Forelimb muscle (tissue), 1 donor: ENCODE measurements around the gene DOCK2. TPM values are rescaled to one million over a fixed set of nuclear protein-coding genes. Genes with fewer than 3 reads are reported as not detected.
"Not testable (repeated sequence)": the region's sequence is repeated elsewhere in the genome, so short reads cannot be mapped to it uniquely, and the experiment has no call there.

Source experiments
- DNase-seq: peaks from one replicate; pipeline ENCODE4 v3.0.0-alpha.2; 2013; ENCODE audit warnings: low read depth
- polyA plus RNA-seq: library from polyadenylated mRNA; unstranded; fragments of 120-200 nt; gene quantifications from one replicate; pipeline ENCODE4 v1.2.1, GENCODE V29; 2013; ENCODE audit not compliant: insufficient read length

The DOCK2 gene
- polyA plus RNA-seq, 1 donor, result 2.6 TPM

- DNase-seq, result no peak
Observed at GRCh38 chr5:169817031-169817430, 180.0 kb downstream of the DOCK2 start.

- DNase-seq, result no peak
Observed at GRCh38 chr5:169826618-169827017, 189.5 kb downstream of the DOCK2 start.

GRCh38 chr5:169827769-169828168 is 190.7 kb downstream of the DOCK2 start:
- no peak for DNase-seq

- DNase-seq, result no peak
Observed at GRCh38 chr5:169828385-169828784, 191.3 kb downstream of the DOCK2 start.

- DNase-seq, result no peak
Observed at GRCh38 chr5:169831331-169831730, 194.3 kb downstream of the DOCK2 start.

- DNase-seq, result no peak
Observed at GRCh38 chr5:169832304-169832703, 195.2 kb downstream of the DOCK2 start.

GRCh38 chr5:169832845-169833244 is 195.8 kb downstream of the DOCK2 start:
- DNase-seq, result no peak

GRCh38 chr5:169833681-169834292 is 196.7 kb downstream of the DOCK2 start:
- DNase-seq, result not testable (repeated sequence)

- DNase-seq, result not testable (repeated sequence)
Observed at GRCh38 chr5:169834540-169834939, 197.5 kb downstream of the DOCK2 start.

GRCh38 chr5:169836835-169837536 is 199.9 kb downstream of the DOCK2 start:
- DNase-seq, result no peak

- DNase-seq, result no peak
Observed at GRCh38 chr5:169837686-169838085, 200.6 kb downstream of the DOCK2 start.

- DNase-seq, result no peak
Observed at GRCh38 chr5:169838688-169839087, 201.6 kb downstream of the DOCK2 start.

- no peak for DNase-seq
Observed at GRCh38 chr5:169840405-169840804, 203.3 kb downstream of the DOCK2 start.

- DNase-seq, result no peak
Observed at GRCh38 chr5:169842699-169843098, 205.6 kb downstream of the DOCK2 start.

GRCh38 chr5:169847519-169847918 is 210.4 kb downstream of the DOCK2 start:
- DNase-seq, result no peak

GRCh38 chr5:169848271-169848670 is 211.2 kb downstream of the DOCK2 start:
- DNase-seq, result no peak

GRCh38 chr5:169848792-169849191 is 211.7 kb downstream of the DOCK2 start:
- no peak for DNase-seq

GRCh38 chr5:169850409-169850808 is 213.3 kb downstream of the DOCK2 start:
- no peak for DNase-seq

- no peak for DNase-seq
Observed at GRCh38 chr5:169851321-169851850, 214.3 kb downstream of the DOCK2 start.

GRCh38 chr5:169856571-169856970 is 219.5 kb downstream of the DOCK2 start:
- no peak for DNase-seq

GRCh38 chr5:169860585-169860984 is 223.5 kb downstream of the DOCK2 start:
- no peak for DNase-seq

GRCh38 chr5:169861433-169861832 is 224.4 kb downstream of the DOCK2 start:
- no peak for DNase-seq

GRCh38 chr5:169861934-169862333 is 224.9 kb downstream of the DOCK2 start:
- DNase-seq, result no peak
